ENCODE data around the gene ZBTB21.

Gene ZBTB21

GRCh38 chr21:41972511-41973205 is 37.5 kb downstream of the ZBTB21 start:
- TF ChIP-seq TAF1 (IDR thresholded peaks at IDR 0.05; ENCODE audit: borderline replicate concordance, insufficient read depth, low read length) (no peak), SIN3A (IDR thresholded peaks at IDR 0.05; ENCODE audit: borderline replicate concordance, insufficient read depth, low read length) (no peak), FOXP2 (optimal IDR thresholded peaks at IDR 0.05; ENCODE audit: borderline replicate concordance, extremely low read depth, extremely low read length, insufficient read depth) (no peak), REST (IDR thresholded peaks at IDR 0.05; ENCODE audit: insufficient read depth in 1 of 2, low read depth in 2 of 2, low read length in 2 of 2) (no peak), POLR2AphosphoS5 (IDR thresholded peaks at IDR 0.05; ENCODE audit: low read depth, low read length) (no peak)

- no peak for TF ChIP-seq TAF1 (IDR thresholded peaks at IDR 0.05; ENCODE audit: borderline replicate concordance, insufficient read depth, low read length)
- TF ChIP-seq POLR2AphosphoS5 (IDR thresholded peaks at IDR 0.05; ENCODE audit: low read depth, low read length) = no peak
- TF ChIP-seq FOXP2 (optimal IDR thresholded peaks at IDR 0.05; ENCODE audit: borderline replicate concordance, extremely low read depth, extremely low read length, insufficient read depth) = no peak
- no peak for TF ChIP-seq REST (IDR thresholded peaks at IDR 0.05; ENCODE audit: insufficient read depth in 1 of 2, low read depth in 2 of 2, low read length in 2 of 2)
- no peak for TF ChIP-seq SIN3A (IDR thresholded peaks at IDR 0.05; ENCODE audit: borderline replicate concordance, insufficient read depth, low read length)
These were observed 38.3 kb downstream of the ZBTB21 start for GRCh38 chr21:41971891-41972290.

- TF ChIP-seq SIN3A (IDR thresholded peaks at IDR 0.05; ENCODE audit: borderline replicate concordance, insufficient read depth, low read length) (no peak), TAF1 (IDR thresholded peaks at IDR 0.05; ENCODE audit: borderline replicate concordance, insufficient read depth, low read length) (no peak), REST (IDR thresholded peaks at IDR 0.05; ENCODE audit: insufficient read depth in 1 of 2, low read depth in 2 of 2, low read length in 2 of 2) (no peak), FOXP2 (optimal IDR thresholded peaks at IDR 0.05; ENCODE audit: borderline replicate concordance, extremely low read depth, extremely low read length, insufficient read depth) (no peak), POLR2AphosphoS5 (IDR thresholded peaks at IDR 0.05; ENCODE audit: low read depth, low read length) (no peak)
These were observed 39.2 kb downstream of the ZBTB21 start for GRCh38 chr21:41970751-41971653.

- no peak for TF ChIP-seq FOXP2 (optimal IDR thresholded peaks at IDR 0.05; ENCODE audit: borderline replicate concordance, extremely low read depth, extremely low read length, insufficient read depth)
- TF ChIP-seq SIN3A (IDR thresholded peaks at IDR 0.05; ENCODE audit: borderline replicate concordance, insufficient read depth, low read length) = no peak
- no peak for TF ChIP-seq REST (IDR thresholded peaks at IDR 0.05; ENCODE audit: insufficient read depth in 1 of 2, low read depth in 2 of 2, low read length in 2 of 2)
- TF ChIP-seq POLR2AphosphoS5 (IDR thresholded peaks at IDR 0.05; ENCODE audit: low read depth, low read length) = no peak
These were observed 40.1 kb downstream of the ZBTB21 start for GRCh38 chr21:41970106-41970391.

Data from PFSK-1 (cell line).